ENCODE results near the gene COL15A1. TPM values are rescaled to one million over a fixed set of nuclear protein-coding genes. Genes with fewer than 3 reads are reported as not detected.

The COL15A1 gene
- total RNA-seq, 1 donor from 2014 or later: 0.23 TPM

DNA sequence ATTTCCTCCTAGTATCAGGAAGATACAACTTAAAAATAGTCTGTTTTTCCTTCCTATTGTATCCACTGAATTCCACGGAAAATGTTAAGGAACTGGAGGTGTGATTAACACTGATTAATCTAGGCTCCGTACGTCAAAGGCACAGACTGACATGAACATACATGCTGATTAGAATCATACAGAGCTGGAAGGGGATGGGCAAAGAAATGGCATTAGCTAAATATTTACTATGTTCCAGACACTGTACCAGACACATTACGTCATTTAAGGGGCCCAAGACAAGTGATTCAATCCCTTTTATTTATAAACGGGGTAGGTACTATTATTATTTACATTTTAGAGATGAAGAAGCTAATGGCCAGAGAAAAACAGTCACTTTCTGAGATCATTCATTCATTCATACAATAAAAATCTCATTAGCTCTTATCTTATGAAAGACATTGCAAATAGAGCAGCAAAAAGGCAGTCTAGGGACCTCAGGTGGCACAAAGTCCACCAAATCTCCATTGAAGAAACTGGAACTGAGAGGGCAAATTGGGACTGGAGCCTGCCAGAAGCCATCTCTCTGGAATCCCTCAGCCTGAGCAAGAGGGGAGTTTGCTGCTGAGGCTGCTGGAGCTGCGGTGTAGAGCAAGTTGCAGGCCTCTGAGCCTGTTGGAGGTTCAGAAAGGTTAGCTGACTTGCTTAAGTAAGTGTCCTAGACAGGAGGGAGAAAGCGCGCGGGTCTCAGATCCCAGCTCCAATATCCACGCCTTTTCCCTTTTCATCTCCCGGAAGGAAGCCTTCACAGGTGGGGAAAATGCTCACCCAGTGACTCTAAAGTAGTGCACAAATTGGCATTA lies 159.6 kb downstream of the COL15A1 start:
- ATAC-seq: no peak

GRCh38 chr9:99103901-99104458 lies 160.3 kb downstream of the COL15A1 start:
- DNase-seq (ENCODE audit: low spot score): no peak
- ATAC-seq: no peak

More for the DNA sequence above, 159.6 kb downstream of the COL15A1 start:
- DNase-seq (ENCODE audit: low spot score): no peak

GRCh38 chr9:99104459-99105151 lies 160.9 kb downstream of the COL15A1 start, which contains the start of gene TGFBR1:
Gene TGFBR1 (plus strand): TSS chr9:99105113. CDS start chr9:99105206, 93 bp downstream.
- peak; percentile 95 for DNase-seq (ENCODE audit: low spot score)

DNA sequence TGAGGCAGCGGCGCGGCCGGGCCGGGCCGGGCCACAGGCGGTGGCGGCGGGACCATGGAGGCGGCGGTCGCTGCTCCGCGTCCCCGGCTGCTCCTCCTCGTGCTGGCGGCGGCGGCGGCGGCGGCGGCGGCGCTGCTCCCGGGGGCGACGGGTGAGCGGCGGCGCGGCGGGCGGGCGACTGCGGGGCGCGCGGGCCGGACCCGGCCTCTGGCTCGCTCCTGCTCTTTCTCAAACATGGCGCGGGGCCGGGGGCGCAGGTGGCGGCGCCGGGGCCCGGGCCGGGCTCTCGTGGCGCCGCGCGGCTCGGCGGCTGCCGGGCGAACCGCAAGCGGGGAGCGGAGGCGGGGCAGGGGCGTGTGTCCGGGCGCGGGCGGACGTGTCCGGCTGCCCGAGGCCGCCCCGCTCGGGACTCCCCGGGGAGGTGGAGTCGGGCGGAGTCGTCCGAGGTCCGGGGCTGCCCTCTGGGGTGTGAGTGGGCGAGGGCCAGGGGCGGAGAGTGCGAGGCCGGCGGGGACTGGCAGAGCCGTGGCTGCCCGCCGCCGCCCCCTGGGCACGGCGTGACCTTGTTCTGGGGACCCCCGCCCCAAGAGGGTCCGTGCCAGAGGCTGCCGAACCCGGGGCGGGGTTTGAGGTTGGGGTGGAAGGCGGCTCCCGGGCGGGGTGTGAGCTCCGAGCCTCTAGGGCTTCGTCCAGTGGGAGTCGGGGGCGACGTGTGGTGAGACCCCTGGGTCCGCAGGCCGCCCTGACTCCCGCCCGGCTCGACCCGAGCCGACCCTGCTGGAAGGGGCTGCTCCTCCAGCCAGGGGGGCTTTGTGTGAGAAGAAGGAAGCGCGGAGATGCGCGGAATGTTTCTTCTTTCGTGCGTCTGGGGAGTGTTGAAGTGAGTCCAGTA lies 161.7 kb downstream of the COL15A1 start:
- peak; percentile 84 for ATAC-seq

More at GRCh38 chr9:99104459-99105151, 160.9 kb downstream of the COL15A1 start, which contains the start of gene TGFBR1:
- peak; percentile 91 for ATAC-seq

GRCh38 chr9:99106044-99106375 lies 162.3 kb downstream of the COL15A1 start:
- ATAC-seq: no peak

More for the DNA sequence above, 161.7 kb downstream of the COL15A1 start:
- peak; percentile 90 for DNase-seq (ENCODE audit: low spot score)

DNA sequence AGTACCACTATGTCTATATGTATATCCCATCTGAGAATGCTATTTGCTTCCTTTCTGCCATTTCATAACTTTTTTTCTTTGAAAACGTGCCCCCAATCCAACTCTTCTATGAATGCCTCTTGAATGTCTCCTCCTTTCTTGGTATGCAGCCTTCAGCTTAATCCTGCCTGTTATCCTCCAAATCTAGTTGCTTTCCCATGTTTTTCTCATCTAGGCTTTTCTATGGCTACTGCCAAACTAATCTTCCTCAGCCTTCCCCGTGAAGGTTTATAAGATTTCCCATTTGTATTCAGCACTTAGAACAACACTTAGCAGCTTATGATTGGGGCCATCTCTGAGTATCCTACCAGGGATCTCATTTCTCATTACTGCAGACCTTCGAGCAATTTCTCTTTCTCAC lies 163.7 kb downstream of the COL15A1 start:
- no peak for DNase-seq (ENCODE audit: low spot score)
- ATAC-seq: no peak

More at GRCh38 chr9:99106044-99106375, 162.3 kb downstream of the COL15A1 start:
- DNase-seq (ENCODE audit: low spot score): no peak

GRCh38 chr9:99108131-99108530 lies 164.4 kb downstream of the COL15A1 start:
- ATAC-seq: no peak

GRCh38 chr9:99109522-99109921 lies 165.8 kb downstream of the COL15A1 start:
- DNase-seq (ENCODE audit: low spot score) (no peak), ATAC-seq (no peak)

More at GRCh38 chr9:99108131-99108530, 164.4 kb downstream of the COL15A1 start:
- no peak for DNase-seq (ENCODE audit: low spot score)

- DNase-seq (ENCODE audit: low spot score): no peak
- ATAC-seq: no peak
Observed at GRCh38 chr9:99112750-99113413, 169.2 kb downstream of the COL15A1 start.

DNA sequence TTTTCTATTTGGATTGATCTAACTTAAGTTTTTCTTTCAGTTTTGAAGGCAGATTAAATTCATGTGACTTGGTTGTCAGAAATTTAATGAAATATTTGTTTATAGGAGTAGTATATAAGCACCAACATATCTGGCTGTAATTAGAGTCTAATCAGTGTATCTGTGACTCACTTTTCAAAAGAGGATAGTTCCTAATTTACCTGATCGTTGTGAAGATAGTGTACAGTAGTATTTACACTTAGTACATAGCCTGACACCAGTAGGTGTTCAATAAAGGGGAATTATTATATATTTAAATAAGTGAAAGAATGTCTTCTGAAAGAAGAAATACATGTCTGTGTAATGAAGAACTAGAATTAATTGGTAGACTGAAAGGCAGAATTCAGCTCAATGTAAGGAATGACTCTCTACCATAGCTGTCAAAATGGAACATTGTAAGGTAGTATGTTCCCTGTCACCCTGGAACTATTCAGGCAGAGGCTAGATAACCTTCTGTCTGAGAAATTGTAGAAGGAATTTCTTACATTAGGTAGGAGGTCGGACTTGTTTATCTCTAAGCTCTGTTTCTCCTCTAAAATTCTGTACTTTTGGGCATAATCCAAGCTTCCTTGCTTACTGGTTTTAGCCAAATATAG lies 169.8 kb downstream of the COL15A1 start:
- ATAC-seq (no peak), DNase-seq (ENCODE audit: low spot score) (no peak)

GRCh38 chr9:99114049-99114440 lies 170.3 kb downstream of the COL15A1 start:
- ATAC-seq (no peak), DNase-seq (ENCODE audit: low spot score) (no peak)

GRCh38 chr9:99114846-99115500 lies 171.3 kb downstream of the COL15A1 start:
- no peak for ATAC-seq

DNA sequence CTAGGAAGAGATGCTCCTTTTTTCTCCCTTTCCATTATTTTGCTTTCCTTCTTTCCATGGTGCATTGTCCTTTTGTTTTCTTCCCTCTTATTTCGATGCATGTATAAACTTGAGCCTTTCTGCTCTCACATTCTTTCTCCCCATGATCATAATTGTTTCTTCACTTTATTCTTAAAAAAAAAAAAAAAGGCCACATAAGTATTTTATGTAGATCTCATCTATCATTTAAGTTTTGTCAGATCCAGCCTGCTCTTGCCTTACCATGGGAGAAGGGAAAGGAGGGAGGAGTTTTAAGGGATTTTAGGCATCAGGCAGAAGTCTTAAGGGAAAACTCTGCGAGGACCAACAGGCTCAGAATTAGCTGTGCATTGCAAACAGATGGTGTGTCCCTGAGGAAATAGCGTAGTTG lies 172.3 kb downstream of the COL15A1 start:
- DNase-seq (ENCODE audit: low spot score): no peak

More at GRCh38 chr9:99114846-99115500, 171.3 kb downstream of the COL15A1 start:
- DNase-seq (ENCODE audit: low spot score): no peak

DNA sequence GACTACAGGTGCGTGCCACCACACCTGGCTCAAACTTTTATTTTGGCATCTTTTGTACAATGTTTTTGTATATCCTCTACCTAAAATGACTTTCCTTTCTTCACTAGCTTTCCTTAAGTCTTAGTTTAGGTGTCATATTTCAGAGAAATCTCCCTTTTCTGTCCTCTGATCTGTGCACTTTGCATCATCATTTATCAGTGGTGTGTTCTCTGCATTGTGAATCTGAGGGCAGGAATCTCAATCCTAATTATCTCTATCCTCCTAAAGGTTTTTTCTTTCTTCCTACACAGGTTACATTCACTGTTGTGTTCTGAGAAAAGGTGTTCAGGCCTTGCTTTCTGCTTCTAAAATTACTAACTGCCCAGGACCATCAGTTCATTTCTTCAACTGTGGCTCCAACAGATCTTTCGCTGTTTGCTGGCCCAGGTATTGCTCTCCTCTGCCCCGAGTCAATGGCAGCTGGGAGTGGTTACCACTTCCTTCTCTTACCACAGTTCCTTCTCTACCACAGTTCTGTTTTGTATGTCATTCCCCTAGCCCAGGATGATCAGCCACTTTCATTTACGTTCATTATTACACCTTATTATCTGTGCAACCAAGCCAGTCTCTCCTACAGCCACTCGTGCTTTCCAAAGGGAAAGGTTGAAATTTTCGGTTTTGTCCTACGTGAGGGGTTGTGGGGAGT lies 175.2 kb downstream of the COL15A1 start:
- peak; percentile 18 for ATAC-seq
- no peak for DNase-seq (ENCODE audit: low spot score)

More for the DNA sequence above, 172.3 kb downstream of the COL15A1 start:
- no peak for ATAC-seq

GRCh38 chr9:99119976-99120655 lies 176.4 kb downstream of the COL15A1 start:
- ATAC-seq (no peak), DNase-seq (ENCODE audit: low spot score) (no peak)
